Stomach (tissue), 4 donors: ENCODE measurements around the gene GULP1.

Source experiments
- CTCF ChIP-seq, 7 experiments: fragments of 450-650 bp in 4 of 7; fragments of 200-600 bp in 3 of 7; sonication (generic) in 3 of 7; IDR thresholded peaks; one replicate each; pipeline ENCODE4 v1.5.1; 2016 to 2019; ENCODE audit warnings: antibody characterized with exemption in 7 of 7, control low read depth in 2 of 7, mild to moderate bottlenecking in 1 of 7
- POLR2A ChIP-seq, 4 donors: fragments of 450-650 bp; IDR thresholded peaks; one replicate each; pipeline ENCODE4 v1.6.1; 2016; ENCODE audit warnings: antibody characterized with exemption in 4 of 4, control low read depth in 2 of 4, mild to moderate bottlenecking in 1 of 4, moderate library complexity in 1 of 4
- POLR2AphosphoS5 ChIP-seq, 3 donors: sonication (generic); formaldehyde crosslinking; IDR thresholded peaks; one replicate each; pipeline ENCODE4 v1.6.1; 2016; ENCODE audit warnings: antibody characterized with exemption in 3 of 3

GRCh38 chr2:188527141-188527540 lies 235.5 kb downstream of the GULP1 start:
- TF ChIP-seq CTCF (IDR thresholded peaks at IDR 0.05) (no peak), POLR2A (IDR thresholded peaks at IDR 0.05) (no peak), POLR2AphosphoS5 (IDR thresholded peaks at IDR 0.05) (no peak)
